ENCODE data around the gene SLC22A7.
A peak's percentile ranks its signal among the peaks of the same experiment; 100 is the strongest.

SLC22A7 gene, protein sequence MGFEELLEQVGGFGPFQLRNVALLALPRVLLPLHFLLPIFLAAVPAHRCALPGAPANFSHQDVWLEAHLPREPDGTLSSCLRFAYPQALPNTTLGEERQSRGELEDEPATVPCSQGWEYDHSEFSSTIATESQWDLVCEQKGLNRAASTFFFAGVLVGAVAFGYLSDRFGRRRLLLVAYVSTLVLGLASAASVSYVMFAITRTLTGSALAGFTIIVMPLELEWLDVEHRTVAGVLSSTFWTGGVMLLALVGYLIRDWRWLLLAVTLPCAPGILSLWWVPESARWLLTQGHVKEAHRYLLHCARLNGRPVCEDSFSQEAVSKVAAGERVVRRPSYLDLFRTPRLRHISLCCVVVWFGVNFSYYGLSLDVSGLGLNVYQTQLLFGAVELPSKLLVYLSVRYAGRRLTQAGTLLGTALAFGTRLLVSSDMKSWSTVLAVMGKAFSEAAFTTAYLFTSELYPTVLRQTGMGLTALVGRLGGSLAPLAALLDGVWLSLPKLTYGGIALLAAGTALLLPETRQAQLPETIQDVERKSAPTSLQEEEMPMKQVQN

DNA sequence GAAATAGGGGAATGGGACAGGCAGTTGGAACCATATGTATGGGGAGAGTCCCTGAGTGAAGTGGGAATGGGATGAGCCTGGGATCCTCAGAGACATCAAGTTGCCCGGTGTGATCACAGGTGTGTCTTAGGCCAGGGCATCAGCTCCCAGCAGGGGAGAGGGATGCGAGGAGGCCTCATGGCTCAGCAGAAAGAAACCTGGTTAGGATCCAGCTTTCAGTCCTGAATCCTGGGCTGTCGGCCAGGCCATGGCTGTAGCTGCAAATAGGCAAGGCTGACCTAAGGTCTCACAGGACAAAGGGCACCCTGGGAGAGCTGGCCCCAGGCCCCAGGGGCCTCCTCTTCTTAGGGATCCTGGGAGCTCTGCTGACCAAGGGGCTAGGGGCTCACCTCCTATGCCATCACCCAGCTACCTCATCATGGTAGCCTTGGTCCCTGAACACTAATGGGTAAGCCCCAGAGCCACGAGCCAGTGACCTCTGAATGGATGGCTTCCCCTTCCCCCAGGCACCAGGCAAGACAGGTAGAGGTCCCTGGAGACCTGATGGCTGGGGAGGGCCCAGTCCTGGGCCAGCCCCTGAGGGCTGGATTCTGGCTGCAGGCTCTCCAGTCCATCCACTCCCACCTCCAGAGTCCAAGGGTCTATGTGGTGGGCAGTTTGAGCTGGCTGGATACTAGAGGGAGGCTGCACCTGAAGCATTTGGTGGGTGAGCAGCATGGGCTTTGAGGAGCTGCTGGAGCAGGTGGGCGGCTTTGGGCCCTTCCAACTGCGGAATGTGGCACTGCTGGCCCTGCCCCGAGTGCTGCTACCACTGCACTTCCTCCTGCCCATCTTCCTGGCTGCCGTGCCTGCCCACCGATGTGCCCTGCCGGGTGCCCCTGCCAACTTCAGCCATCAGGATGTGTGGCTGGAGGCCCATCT, at the start of gene SLC22A7:
Gene SLC22A7, plus strand, starts transcription at position 617 of the 921 bp plus-strand sequence. Its CDS starts 99 bp downstream, at position 716.
- no peak for DNase-seq (ENCODE audit: low spot score in 2 of 2)

GRCh38 chr6:43248791-43249190, 49.3 kb upstream of the SLC22A7 start:
- H3K4me1 Mint-ChIP-seq, result peaks cover 8% of the 10 kb centered on the region
- no peak for ATAC-seq (replicated peaks; ENCODE audit: extremely low read depth, poor library complexity, severe bottlenecking)

More for the DNA sequence above, at the start of gene SLC22A7:
- Mint-ChIP-seq H3K27ac (ENCODE audit: low read depth) (no peak within 1 kb of the TSS), H3K4me1 (no peaks in the 10 kb centered on the region), H3K36me3 (ENCODE audit: insufficient read depth) (no peaks in the 10 kb centered on the region), H3K27me3 (peaks cover 32% of the 10 kb centered on the region), H3K9me3 (no peaks in the 10 kb centered on the region), H3K4me3 (no peak within 1 kb of the TSS)
- ATAC-seq (replicated peaks; ENCODE audit: extremely low read depth, poor library complexity, severe bottlenecking), result no peak

GRCh38 chr6:43250992-43251373, 47.1 kb upstream of the SLC22A7 start:
- peak overlapping the region; percentile 42 for H3K27ac Mint-ChIP-seq (ENCODE audit: low read depth)
- ATAC-seq (replicated peaks; ENCODE audit: extremely low read depth, poor library complexity, severe bottlenecking), result no peak
- peaks cover 35% of the 10 kb centered on the region for H3K27me3 Mint-ChIP-seq

More at GRCh38 chr6:43248791-43249190, 49.3 kb upstream of the SLC22A7 start:
- Mint-ChIP-seq H3K9me3 (no peaks in the 10 kb centered on the region), H3K36me3 (ENCODE audit: insufficient read depth) (peaks cover 2% of the 10 kb centered on the region), H3K27ac (ENCODE audit: low read depth) (no peak overlapping the region), H3K27me3 (peaks cover 26% of the 10 kb centered on the region), H3K4me3 (no peak overlapping the region)
- no peak for DNase-seq (ENCODE audit: low spot score in 2 of 2)

GRCh38 chr6:43253401-43253800, 44.7 kb upstream of the SLC22A7 start:
- Mint-ChIP-seq H3K27me3 (peaks cover 38% of the 10 kb centered on the region), H3K4me3 (no peak overlapping the region), H3K36me3 (ENCODE audit: insufficient read depth) (no peaks in the 10 kb centered on the region), H3K9me3 (no peaks in the 10 kb centered on the region), H3K27ac (ENCODE audit: low read depth) (no peak overlapping the region), H3K4me1 (no peaks in the 10 kb centered on the region)
- no peak for ATAC-seq (replicated peaks; ENCODE audit: extremely low read depth, poor library complexity, severe bottlenecking)
- DNase-seq (ENCODE audit: low spot score in 2 of 2), result no peak

More at GRCh38 chr6:43250992-43251373, 47.1 kb upstream of the SLC22A7 start:
- no peak for DNase-seq (ENCODE audit: low spot score in 2 of 2)
- H3K9me3 Mint-ChIP-seq, result no peaks in the 10 kb centered on the region
- H3K4me3 Mint-ChIP-seq, result no peak overlapping the region
- H3K4me1 Mint-ChIP-seq, result peaks cover 8% of the 10 kb centered on the region
- H3K36me3 Mint-ChIP-seq (ENCODE audit: insufficient read depth), result peaks cover 2% of the 10 kb centered on the region

- H3K27ac Mint-ChIP-seq (ENCODE audit: low read depth), result no peak overlapping the region
- peaks cover 38% of the 10 kb centered on the region for H3K27me3 Mint-ChIP-seq
- H3K36me3 Mint-ChIP-seq (ENCODE audit: insufficient read depth), result no peaks in the 10 kb centered on the region
- DNase-seq (ENCODE audit: low spot score in 2 of 2) (no peak), ATAC-seq (replicated peaks; ENCODE audit: extremely low read depth, poor library complexity, severe bottlenecking) (no peak)
- no peak overlapping the region for H3K4me3 Mint-ChIP-seq
- no peaks in the 10 kb centered on the region for H3K4me1 Mint-ChIP-seq
- no peaks in the 10 kb centered on the region for H3K9me3 Mint-ChIP-seq
Measured at GRCh38 chr6:43254138-43254817, 43.8 kb upstream of the SLC22A7 start.

DNA sequence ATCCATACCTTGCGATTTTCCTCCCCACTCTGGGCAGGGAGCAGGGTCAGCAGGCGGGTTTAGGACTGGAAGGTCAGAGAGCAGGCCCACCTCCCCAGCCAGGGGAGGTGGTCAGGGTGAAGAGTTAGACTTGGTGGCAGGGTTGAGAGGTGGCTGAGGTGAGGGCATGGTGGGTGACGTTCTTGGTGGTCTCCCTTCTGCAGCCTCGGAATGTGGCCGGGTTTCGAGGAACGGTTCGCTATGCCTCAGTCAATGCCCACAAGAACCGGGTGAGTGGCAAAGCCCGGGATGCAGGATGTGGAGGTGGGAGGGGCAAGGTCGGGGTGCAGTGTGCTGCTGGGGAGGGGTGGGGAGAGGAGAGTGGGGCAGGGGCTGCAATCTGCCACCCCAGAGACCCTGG, 43.2 kb upstream of the SLC22A7 start:
- H3K4me3 Mint-ChIP-seq, result no peak overlapping the region

DNA sequence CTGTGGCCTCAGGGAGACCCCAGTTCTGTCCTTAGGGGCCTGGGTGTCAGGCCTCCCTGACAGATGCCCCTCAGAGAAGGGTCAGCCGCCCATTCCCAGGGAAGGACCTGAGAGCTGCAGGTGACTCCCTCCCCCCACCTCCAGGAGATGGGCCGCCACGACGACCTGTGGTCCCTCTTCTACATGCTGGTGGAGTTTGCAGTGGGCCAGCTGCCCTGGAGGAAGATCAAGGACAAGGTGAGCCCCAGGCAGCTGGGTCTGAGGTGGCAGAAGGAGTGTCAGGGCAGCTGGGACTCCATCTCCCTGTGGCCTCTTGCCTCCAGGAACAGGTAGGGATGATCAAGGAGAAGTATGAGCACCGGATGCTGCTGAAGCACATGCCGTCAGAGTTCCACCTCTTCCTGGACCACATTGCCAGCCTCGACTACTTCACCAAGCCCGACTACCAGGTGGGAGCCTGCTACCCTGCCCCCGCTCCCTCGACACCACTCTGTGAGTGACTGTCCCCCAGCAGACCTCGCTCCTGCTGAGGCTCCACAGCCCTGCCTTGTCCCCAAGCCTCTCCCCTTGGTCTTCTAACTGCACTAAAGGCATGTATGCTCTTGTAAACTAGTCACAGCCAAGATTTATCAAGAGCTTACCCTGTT, 42.5 kb upstream of the SLC22A7 start:
- H3K4me3 Mint-ChIP-seq, result no peak overlapping the region
- no peak for DNase-seq (ENCODE audit: low spot score in 2 of 2)
- H3K4me1 Mint-ChIP-seq, result no peaks in the 10 kb centered on the region
- no peaks in the 10 kb centered on the region for H3K36me3 Mint-ChIP-seq (ENCODE audit: insufficient read depth)
- no peak for ATAC-seq (replicated peaks; ENCODE audit: extremely low read depth, poor library complexity, severe bottlenecking)
- no peak overlapping the region for H3K27ac Mint-ChIP-seq (ENCODE audit: low read depth)
- H3K9me3 Mint-ChIP-seq, result no peaks in the 10 kb centered on the region
- peaks cover 38% of the 10 kb centered on the region for H3K27me3 Mint-ChIP-seq

More for the DNA sequence above, 43.2 kb upstream of the SLC22A7 start:
- DNase-seq (ENCODE audit: low spot score in 2 of 2), result no peak
- no peaks in the 10 kb centered on the region for H3K36me3 Mint-ChIP-seq (ENCODE audit: insufficient read depth)
- H3K27ac Mint-ChIP-seq (ENCODE audit: low read depth), result no peak overlapping the region
- no peaks in the 10 kb centered on the region for H3K9me3 Mint-ChIP-seq
- H3K27me3 Mint-ChIP-seq, result peaks cover 38% of the 10 kb centered on the region
- no peaks in the 10 kb centered on the region for H3K4me1 Mint-ChIP-seq
- no peak for ATAC-seq (replicated peaks; ENCODE audit: extremely low read depth, poor library complexity, severe bottlenecking)

- no peaks in the 10 kb centered on the region for H3K36me3 Mint-ChIP-seq (ENCODE audit: insufficient read depth)
- ATAC-seq (replicated peaks; ENCODE audit: extremely low read depth, poor library complexity, severe bottlenecking), result no peak
- peaks cover 28% of the 10 kb centered on the region for H3K27me3 Mint-ChIP-seq
- no peak for DNase-seq (ENCODE audit: low spot score in 2 of 2)
- H3K4me1 Mint-ChIP-seq, result no peaks in the 10 kb centered on the region
- no peak overlapping the region for H3K27ac Mint-ChIP-seq (ENCODE audit: low read depth)
- H3K4me3 Mint-ChIP-seq, result no peak overlapping the region
- H3K9me3 Mint-ChIP-seq, result no peaks in the 10 kb centered on the region
Measured at GRCh38 chr6:43256670-43257366, 41.2 kb upstream of the SLC22A7 start.

GRCh38 chr6:43257367-43258145, 40.5 kb upstream of the SLC22A7 start:
- no peak for ATAC-seq (replicated peaks; ENCODE audit: extremely low read depth, poor library complexity, severe bottlenecking)
- Mint-ChIP-seq H3K4me3 (no peak overlapping the region), H3K27ac (ENCODE audit: low read depth) (no peak overlapping the region)

GRCh38 chr6:43258180-43258579, 39.9 kb upstream of the SLC22A7 start:
- Mint-ChIP-seq H3K27ac (ENCODE audit: low read depth) (no peak overlapping the region), H3K4me1 (no peaks in the 10 kb centered on the region), H3K27me3 (peaks cover 15% of the 10 kb centered on the region), H3K36me3 (ENCODE audit: insufficient read depth) (no peaks in the 10 kb centered on the region), H3K4me3 (no peak overlapping the region), H3K9me3 (no peaks in the 10 kb centered on the region)
- ATAC-seq (replicated peaks; ENCODE audit: extremely low read depth, poor library complexity, severe bottlenecking) (no peak), DNase-seq (ENCODE audit: low spot score in 2 of 2) (no peak)

More at GRCh38 chr6:43257367-43258145, 40.5 kb upstream of the SLC22A7 start:
- Mint-ChIP-seq H3K9me3 (no peaks in the 10 kb centered on the region), H3K36me3 (ENCODE audit: insufficient read depth) (no peaks in the 10 kb centered on the region), H3K4me1 (no peaks in the 10 kb centered on the region), H3K27me3 (peaks cover 21% of the 10 kb centered on the region)
- no peak for DNase-seq (ENCODE audit: low spot score in 2 of 2)

Data from central memory CD8-positive, alpha-beta T cell (primary cell).